Loucy (cell line): ENCODE data around the gene NTNG1.

Experiments
- EZH2phosphoT487 ChIP-seq: fragments of 200-600 bp; IDR thresholded peaks from 2 replicates; pipeline ENCODE4 v1.6.1; 2018; ENCODE audit warnings: antibody characterized with exemption, mild to moderate bottlenecking, moderate library complexity, borderline replicate concordance
- TF ChIP-seq, protein P1 (sequence below): fragments of 200-600 bp; sonication (generic); conservative IDR thresholded peaks from 2 replicates; pipeline ENCODE4 v1.5.1; 2014; ENCODE audit warnings: mild to moderate bottlenecking, antibody characterized with exemption, low read length

- TF ChIP-seq, protein P1, sequence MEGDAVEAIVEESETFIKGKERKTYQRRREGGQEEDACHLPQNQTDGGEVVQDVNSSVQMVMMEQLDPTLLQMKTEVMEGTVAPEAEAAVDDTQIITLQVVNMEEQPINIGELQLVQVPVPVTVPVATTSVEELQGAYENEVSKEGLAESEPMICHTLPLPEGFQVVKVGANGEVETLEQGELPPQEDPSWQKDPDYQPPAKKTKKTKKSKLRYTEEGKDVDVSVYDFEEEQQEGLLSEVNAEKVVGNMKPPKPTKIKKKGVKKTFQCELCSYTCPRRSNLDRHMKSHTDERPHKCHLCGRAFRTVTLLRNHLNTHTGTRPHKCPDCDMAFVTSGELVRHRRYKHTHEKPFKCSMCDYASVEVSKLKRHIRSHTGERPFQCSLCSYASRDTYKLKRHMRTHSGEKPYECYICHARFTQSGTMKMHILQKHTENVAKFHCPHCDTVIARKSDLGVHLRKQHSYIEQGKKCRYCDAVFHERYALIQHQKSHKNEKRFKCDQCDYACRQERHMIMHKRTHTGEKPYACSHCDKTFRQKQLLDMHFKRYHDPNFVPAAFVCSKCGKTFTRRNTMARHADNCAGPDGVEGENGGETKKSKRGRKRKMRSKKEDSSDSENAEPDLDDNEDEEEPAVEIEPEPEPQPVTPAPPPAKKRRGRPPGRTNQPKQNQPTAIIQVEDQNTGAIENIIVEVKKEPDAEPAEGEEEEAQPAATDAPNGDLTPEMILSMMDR, result no peak
- no peak for TF ChIP-seq EZH2phosphoT487
Measured at GRCh38 chr1:107138166-107138565, 2.7 kb upstream of the NTNG1 start.
